Hippocampal formation (tissue), 2 donors: ENCODE data around the gene RNF149.
"Not testable (repeated sequence)": the region's sequence is repeated elsewhere in the genome, so short reads cannot be mapped to it uniquely, and the experiment has no call there.

Experiments
- DNase-seq, 2 donors: peaks; one replicate each; lab custom pipeline; 2025; lab: John Stamatoyannopoulos, UW

Gene RNF149

GRCh38 chr2:101308432-101309210, at the start of gene RNF149:
Gene RNF149, minus strand, starts transcription at chr2:101308701. Its CDS starts 113 bp downstream, at chr2:101308588.
- DNase-seq = peak; percentile 85 to 87

DNA sequence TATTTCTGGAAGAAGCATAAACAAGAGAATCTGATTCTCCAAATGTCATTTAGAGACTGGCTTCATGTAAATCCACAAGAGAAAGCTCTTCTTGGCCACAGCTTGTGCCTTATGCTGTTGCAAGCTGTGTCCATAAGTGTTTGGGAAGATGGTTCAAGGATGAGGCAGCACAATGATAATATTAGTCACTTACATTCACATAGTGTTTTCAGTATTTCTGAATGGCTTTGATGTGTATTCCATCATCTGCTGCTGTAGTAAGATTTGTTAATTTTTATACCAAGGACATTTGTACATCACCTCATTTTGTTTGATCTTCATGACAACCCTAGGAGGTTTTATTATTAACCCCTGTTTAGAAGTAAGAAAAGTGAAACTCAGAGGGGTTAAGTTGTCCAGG, 48.9 kb upstream of the RNF149 start:
- no peak for DNase-seq

- no peak for DNase-seq
Measured at GRCh38 chr2:101356521-101356920, 48.0 kb upstream of the RNF149 start.

DNA sequence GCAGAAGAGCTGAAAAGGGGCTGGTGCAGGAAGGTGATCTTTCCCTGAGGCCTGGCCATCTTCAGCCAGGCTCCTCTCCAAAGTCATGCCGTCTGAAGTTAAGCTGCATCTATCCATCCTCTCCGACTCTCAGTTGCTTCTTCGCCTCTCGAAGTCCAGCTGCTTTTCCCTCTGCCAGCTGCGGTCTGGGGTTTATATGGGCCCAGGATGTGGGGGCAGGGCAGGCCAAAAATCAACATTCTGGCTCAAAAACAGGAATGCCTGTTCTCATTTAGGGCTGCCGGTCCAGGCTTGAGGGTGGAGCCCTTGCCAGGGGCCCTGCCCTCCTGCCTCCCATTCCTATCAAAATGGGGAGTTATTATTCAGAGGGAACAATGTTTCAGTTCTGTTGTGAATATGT, 47.6 kb upstream of the RNF149 start:
- no peak for DNase-seq

- DNase-seq = no peak
Measured at GRCh38 chr2:101355401-101356054, 47.0 kb upstream of the RNF149 start.

- DNase-seq = no peak
Measured at GRCh38 chr2:101354420-101355311, 46.2 kb upstream of the RNF149 start.

DNA sequence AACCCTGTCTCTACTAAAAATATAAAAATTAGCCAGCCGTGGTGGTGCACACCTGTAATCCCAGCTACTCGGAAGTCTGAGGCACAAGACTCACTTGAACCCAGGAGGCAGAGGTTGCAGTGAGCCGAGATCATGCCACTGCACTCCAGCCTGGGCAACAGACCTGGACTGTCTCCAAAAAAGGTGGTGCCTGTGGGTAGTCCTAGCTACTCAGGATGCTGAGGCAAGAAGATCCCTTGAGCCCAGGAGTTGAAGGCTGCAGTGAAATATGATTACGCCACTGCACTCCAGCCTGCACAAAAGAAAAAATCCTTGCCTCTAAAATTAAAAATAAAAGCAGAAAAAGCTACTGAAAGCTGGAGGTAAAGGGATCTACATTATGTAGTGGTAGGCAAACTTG, 44.1 kb upstream of the RNF149 start:
- DNase-seq = not testable (repeated sequence)

GRCh38 chr2:101351207-101351606, 42.7 kb upstream of the RNF149 start:
- no peak for DNase-seq

- DNase-seq = peak; percentile 21 to 63
Measured at GRCh38 chr2:101349893-101350662, 41.6 kb upstream of the RNF149 start.

- DNase-seq = no peak
Measured at GRCh38 chr2:101348883-101349282, 40.4 kb upstream of the RNF149 start.

DNA sequence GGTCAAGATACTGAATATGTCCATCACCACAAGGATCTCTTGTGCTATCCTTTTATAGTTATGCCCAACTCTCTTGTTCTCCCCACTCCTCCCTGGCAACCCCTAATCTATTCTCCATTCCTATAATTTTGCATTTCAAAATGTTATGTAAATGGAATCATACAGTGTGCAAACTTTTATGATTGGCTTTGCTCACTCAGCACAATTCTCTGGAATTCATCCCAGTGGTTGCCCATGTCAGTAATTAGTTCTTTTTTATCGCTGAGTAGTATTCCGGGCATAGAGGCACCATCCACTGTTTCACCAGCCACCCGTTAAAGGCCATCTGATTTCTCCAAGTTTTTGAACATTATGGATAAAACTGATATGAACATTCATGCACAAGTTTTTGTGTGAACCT, 38.4 kb upstream of the RNF149 start:
- no peak for DNase-seq

GRCh38 chr2:101344137-101344536, 35.6 kb upstream of the RNF149 start:
- peak in 1 of 2 donors; percentile 65 for DNase-seq

DNA sequence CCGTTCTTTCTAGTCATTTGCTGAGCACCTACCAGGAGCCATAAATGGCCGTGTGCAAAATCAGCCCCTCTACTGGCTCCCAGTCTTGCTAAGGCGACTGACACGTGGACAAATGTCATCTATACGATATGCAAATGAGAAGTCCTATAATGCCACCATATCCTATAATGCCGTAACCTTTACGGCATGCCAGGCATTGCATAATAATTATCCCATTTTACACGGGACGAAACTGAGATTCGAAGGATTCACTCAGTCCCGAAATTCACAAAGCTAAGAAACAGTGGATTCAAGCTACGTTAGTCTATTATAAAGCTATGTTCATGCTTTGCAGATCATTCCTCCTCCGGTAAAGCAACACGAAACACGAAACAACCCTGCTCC, 34.1 kb upstream of the RNF149 start:
- no peak for DNase-seq

DNA sequence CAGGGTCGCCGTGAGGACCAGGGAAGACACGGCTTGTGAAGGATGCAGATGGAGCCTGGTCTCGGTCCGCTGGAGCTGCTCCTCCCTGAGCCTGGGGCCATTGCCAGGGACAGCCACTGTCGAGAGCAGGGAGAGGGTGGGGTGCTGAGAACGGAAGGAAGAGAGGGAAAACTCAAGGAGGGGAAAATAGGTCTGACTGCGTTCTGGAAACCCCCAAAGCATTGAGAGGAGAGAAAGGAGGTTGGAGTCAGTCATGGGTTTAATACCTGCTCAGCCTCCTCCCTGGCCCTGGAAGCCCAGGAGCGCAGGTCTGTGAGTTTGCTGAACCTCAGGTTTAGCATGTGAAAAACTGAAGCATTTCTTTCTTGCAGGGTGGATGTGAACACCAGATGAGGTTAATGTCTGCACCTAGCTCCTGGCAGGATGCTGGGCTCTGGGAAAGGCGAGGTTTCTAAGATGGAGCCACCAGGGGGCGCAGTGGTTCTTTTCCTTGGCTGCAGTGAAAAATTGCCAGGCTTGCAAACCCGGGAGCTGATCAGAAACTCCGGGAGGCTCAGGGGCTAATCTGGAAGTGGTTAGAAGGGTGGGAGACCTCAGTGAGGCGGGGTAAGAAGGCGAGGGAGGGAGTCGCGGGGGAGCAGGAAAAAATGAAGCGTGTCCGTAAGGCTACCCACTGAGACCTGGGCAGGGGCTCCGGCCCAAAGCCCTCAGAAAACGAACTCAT, 33.6 kb upstream of the RNF149 start:
- DNase-seq = peak; percentile 55 to 76

GRCh38 chr2:101341421-101341820, 32.9 kb upstream of the RNF149 start:
- DNase-seq = no peak

DNA sequence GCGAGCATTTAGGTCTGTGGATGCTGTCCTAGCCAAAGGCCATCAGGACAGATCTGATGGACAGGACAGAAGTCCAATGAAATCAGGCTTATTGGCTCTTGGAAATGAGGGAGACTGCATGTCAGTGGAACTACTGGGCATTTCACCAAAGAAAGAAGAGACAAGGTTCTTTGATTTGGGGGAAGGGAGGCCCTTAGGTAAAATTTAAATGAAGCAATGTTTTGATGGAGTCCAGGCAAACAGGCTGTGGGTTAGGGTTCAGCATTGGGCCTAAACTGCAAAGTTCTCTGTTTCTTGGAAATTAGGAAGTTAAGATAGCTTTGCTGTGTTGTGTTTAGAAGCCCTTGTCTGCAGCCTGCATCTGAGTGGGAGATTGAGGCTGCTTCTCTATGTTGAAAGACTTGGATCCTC, 31.6 kb upstream of the RNF149 start:
- no peak for DNase-seq

GRCh38 chr2:101339266-101339880, 30.9 kb upstream of the RNF149 start:
- no peak for DNase-seq

GRCh38 chr2:101337877-101338276, 29.4 kb upstream of the RNF149 start:
- DNase-seq = no peak

GRCh38 chr2:101332885-101333766, 24.6 kb upstream of the RNF149 start:
- no peak for DNase-seq

GRCh38 chr2:101331202-101331601, 22.7 kb upstream of the RNF149 start:
- no peak for DNase-seq
